HG03159 (cell line): ENCODE measurements around the gene ARID1B.

Experiments
- ATAC-seq: cut with Tn5 transposase; IDR thresholded peaks from one replicate; pipeline ENCODE4 v1.9.1; 2021; ENCODE audit warnings: mild to moderate bottlenecking, moderate library complexity; ENCODE audit not compliant: unreplicated experiment

Gene ARID1B

GRCh38 chr6:156822747-156823206 is 45.6 kb downstream of the ARID1B start:
- no peak for ATAC-seq

GRCh38 chr6:156824142-156824541 is 47.0 kb downstream of the ARID1B start:
- no peak for ATAC-seq

GRCh38 chr6:156825475-156825874 is 48.3 kb downstream of the ARID1B start:
- no peak for ATAC-seq

- ATAC-seq: no peak
Measured at GRCh38 chr6:156826290-156826955, 49.2 kb downstream of the ARID1B start.

- ATAC-seq: no peak
Measured at GRCh38 chr6:156827382-156827781, 50.2 kb downstream of the ARID1B start.

GRCh38 chr6:156828280-156828703 is 51.1 kb downstream of the ARID1B start:
- ATAC-seq: no peak

GRCh38 chr6:156830126-156830525 is 52.9 kb downstream of the ARID1B start:
- ATAC-seq: no peak

GRCh38 chr6:156832231-156832647 is 55.1 kb downstream of the ARID1B start:
- no peak for ATAC-seq

GRCh38 chr6:156832669-156833068 is 55.5 kb downstream of the ARID1B start:
- ATAC-seq: no peak

- ATAC-seq: no peak
Measured at GRCh38 chr6:156833755-156834154, 56.6 kb downstream of the ARID1B start.

GRCh38 chr6:156839129-156839528 is 62.0 kb downstream of the ARID1B start:
- no peak for ATAC-seq

- ATAC-seq: no peak
Measured at GRCh38 chr6:156839591-156840001, 62.4 kb downstream of the ARID1B start.

- no peak for ATAC-seq
Measured at GRCh38 chr6:156840136-156840535, 63.0 kb downstream of the ARID1B start.

- no peak for ATAC-seq
Measured at GRCh38 chr6:156840606-156841005, 63.4 kb downstream of the ARID1B start.

- ATAC-seq: no peak
Measured at GRCh38 chr6:156841508-156841907, 64.3 kb downstream of the ARID1B start.

GRCh38 chr6:156842598-156843250 is 65.5 kb downstream of the ARID1B start:
- no peak for ATAC-seq

GRCh38 chr6:156844089-156844488 is 66.9 kb downstream of the ARID1B start:
- no peak for ATAC-seq

GRCh38 chr6:156845454-156846155 is 68.4 kb downstream of the ARID1B start:
- ATAC-seq: no peak

- no peak for ATAC-seq
Measured at GRCh38 chr6:156846845-156847599, 69.8 kb downstream of the ARID1B start.

GRCh38 chr6:156848123-156848522 is 70.9 kb downstream of the ARID1B start:
- no peak for ATAC-seq

GRCh38 chr6:156848533-156848932 is 71.4 kb downstream of the ARID1B start:
- ATAC-seq: no peak
